ENCODE measurements around the gene VPS26B. TPM values are rescaled to one million over a fixed set of nuclear protein-coding genes. Genes with fewer than 3 reads are reported as not detected.
"Not testable (repeated sequence)": the region's sequence is repeated elsewhere in the genome, so short reads cannot be mapped to it uniquely, and the experiment has no call there.

VPS26B gene
- total and polyA plus RNA-seq, 9 donors = 21.0 to 35.4 (median 30.0) TPM

DNA sequence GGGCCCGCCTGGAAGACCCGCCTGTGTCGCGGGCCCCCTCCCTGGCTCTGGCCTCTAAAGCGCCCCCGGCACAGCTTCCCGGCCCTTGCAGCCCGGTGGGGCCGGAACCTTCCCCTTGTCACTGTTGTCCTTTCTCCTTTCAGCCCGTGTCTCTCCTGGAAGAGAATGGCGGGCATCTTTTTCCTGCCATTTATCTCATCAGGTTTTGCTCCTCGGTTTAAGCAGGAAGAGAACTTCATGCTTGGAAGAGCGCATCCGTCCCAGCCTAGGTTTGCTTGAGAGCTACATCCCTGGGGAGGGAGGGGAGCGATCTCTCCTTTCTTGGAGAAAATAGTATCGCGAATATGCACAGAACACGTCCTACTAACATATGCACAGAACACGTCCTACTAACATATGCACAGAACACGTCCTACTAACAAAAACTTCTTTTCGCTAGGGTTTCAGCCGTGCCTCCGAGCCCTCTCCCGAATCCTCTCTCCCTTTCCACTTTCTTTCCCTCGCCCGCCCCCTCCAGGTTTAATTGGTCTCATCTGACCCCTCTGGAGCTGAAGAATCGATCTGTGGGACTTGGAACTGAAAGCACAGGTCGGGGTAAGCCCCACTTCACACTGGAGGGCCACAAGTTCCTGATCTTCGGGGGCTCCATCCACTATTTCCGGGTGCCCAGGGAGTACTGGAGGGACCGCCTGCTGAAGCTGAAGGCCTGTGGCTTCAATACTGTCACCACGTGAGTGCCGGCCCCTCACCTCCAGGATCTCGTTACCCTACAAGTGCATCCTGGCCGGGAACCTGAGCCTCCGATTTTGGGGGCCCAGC lies 52.9 kb downstream of the VPS26B start:
- no peaks in the 10 kb centered on the region for H3K9me3 ChIP-seq (replicated peaks; ENCODE audit: control insufficient read depth, low read depth, low read length)
- DNase-seq = no peak
- no peak overlapping the region for H3K4me3 ChIP-seq (ENCODE audit: low read length)
- peaks cover 15% of the 10 kb centered on the region for H3K4me1 ChIP-seq (ENCODE audit: control insufficient read depth, insufficient read depth, low read length)
- H3K36me3 ChIP-seq (ENCODE audit: control insufficient read depth, insufficient read depth, low read length) = no peaks in the 10 kb centered on the region
- H3K27ac ChIP-seq (ENCODE audit: low read length) = no peak overlapping the region
- whole genome bisulfite sequencing (ENCODE audit: insufficient coverage) = 5% methylated on average over 29 of the region's 36 CpGs
- H3K27me3 ChIP-seq (ENCODE audit: control insufficient read depth, insufficient read depth, low read length) = peaks cover 60% of the 10 kb centered on the region

DNA sequence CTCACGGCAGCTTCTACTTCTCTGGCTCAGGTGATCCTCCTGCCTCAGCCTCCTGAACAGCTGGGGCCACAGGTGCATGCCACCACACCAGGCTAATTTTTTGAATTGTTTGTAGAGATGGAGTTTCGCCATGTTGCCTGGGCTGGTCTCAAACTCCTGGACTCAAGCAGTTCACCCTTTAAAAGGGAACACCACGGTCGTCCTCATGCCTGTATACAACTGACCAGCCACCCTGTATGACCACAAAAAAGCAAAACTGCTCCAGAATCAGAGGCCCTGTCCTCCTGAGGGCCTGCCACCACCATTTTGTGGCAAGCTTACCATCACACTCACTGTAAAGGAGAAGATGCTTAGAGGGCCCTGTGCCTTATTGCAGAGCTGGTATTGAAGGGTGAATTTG lies 53.9 kb downstream of the VPS26B start:
- Histone ChIP-seq H3K4me1 (ENCODE audit: control insufficient read depth, insufficient read depth, low read length) (peaks cover 15% of the 10 kb centered on the region), H3K27ac (ENCODE audit: low read length) (no peak overlapping the region), H3K36me3 (ENCODE audit: control insufficient read depth, insufficient read depth, low read length) (no peaks in the 10 kb centered on the region), H3K4me3 (ENCODE audit: low read length) (no peak overlapping the region), H3K9me3 (replicated peaks; ENCODE audit: control insufficient read depth, low read depth, low read length) (no peaks in the 10 kb centered on the region), H3K27me3 (ENCODE audit: control insufficient read depth, insufficient read depth, low read length) (peaks cover 55% of the 10 kb centered on the region)
- no peak for DNase-seq
- no CpG with 5 or more reads among the region's 4 CpGs for WGBS (ENCODE audit: insufficient coverage)

DNA sequence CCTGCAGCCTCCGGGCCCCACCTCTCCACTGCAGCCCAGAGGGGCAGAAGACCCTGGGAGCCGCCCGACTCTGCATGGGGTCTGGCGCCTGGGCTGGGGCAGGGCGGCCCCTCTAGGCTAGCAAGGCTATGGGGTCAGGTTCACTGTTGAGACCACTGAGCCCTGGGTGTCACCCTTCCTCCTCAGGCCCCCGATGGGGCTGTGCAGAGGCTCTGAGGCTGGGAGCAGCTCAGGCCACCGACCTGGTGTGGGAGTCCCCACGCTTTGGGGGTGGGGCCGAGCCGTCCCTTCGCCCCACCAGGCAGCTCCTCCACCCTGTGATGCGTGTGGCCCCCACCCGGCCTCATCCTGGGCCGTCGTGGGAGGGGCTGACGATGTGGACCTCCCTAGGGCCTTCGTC lies 57.2 kb downstream of the VPS26B start:
- WGBS (ENCODE audit: insufficient coverage) = no CpG with 5 or more reads among the region's 17 CpGs
- not testable (repeated sequence) for DNase-seq; H3K27ac ChIP-seq (ENCODE audit: low read length); H3K9me3 ChIP-seq (replicated peaks; ENCODE audit: control insufficient read depth, low read depth, low read length); H3K4me1 ChIP-seq (ENCODE audit: control insufficient read depth, insufficient read depth, low read length); H3K4me3 ChIP-seq (ENCODE audit: low read length); H3K36me3 ChIP-seq (ENCODE audit: control insufficient read depth, insufficient read depth, low read length)
- peaks cover 36% of the 10 kb centered on the region for H3K27me3 ChIP-seq (ENCODE audit: control insufficient read depth, insufficient read depth, low read length)

DNA sequence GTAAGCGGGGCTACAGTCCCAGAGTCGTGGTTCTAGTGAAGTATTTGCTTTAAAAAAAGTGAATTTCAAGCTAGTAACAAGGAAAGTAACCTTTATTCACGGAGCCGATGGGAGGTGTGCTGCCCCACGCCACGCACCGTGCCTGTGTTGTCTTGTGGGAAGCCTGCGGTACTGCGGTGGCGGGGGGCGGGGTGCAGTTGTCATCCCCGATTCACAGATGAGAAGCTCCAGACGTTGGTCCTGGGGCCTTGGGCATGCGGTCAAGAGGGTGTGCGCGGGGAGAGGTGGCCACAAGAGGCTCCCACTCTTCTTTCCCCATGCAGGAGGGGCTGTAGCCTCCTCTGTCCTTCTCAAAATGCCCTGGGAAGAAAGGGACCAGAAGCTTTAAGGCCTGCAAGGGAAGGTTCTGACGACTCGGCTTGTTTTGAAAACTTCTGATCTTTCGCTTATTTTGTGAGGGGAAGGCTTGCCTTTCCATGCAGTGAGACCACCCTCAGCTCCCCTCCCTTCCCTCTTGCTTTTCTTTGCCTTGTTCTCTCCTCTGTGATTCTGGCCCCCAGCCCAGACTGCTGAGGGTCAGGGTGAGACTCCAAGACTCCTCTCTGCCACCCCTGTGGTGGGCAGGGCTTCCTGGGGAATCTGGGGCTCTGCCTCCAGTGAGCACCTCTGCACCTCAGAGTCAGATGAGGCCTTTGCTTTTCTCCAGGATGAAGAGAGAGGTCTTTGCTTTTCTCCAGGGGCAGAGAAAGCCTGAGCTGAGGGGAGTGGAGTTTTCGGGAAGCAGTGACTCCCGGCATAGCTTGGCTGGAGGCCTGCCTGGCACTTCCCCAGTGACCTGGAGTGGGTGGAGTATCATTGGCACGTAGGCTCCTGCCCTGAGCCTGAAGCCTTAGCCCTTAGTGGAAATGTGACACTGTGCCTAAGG lies 57.9 kb downstream of the VPS26B start:
- DNase-seq = no peak
- H3K4me1 ChIP-seq (ENCODE audit: control insufficient read depth, insufficient read depth, low read length) = no peaks in the 10 kb centered on the region
- no peaks in the 10 kb centered on the region for H3K36me3 ChIP-seq (ENCODE audit: control insufficient read depth, insufficient read depth, low read length)
- WGBS (ENCODE audit: insufficient coverage) = 84% methylated on average over 16 of the region's 22 CpGs
- peaks cover 28% of the 10 kb centered on the region for H3K27me3 ChIP-seq (ENCODE audit: control insufficient read depth, insufficient read depth, low read length)
- H3K27ac ChIP-seq (ENCODE audit: low read length) = no peak overlapping the region
- no peak overlapping the region for H3K4me3 ChIP-seq (ENCODE audit: low read length)
- H3K9me3 ChIP-seq (replicated peaks; ENCODE audit: control insufficient read depth, low read depth, low read length) = no peaks in the 10 kb centered on the region

DNA sequence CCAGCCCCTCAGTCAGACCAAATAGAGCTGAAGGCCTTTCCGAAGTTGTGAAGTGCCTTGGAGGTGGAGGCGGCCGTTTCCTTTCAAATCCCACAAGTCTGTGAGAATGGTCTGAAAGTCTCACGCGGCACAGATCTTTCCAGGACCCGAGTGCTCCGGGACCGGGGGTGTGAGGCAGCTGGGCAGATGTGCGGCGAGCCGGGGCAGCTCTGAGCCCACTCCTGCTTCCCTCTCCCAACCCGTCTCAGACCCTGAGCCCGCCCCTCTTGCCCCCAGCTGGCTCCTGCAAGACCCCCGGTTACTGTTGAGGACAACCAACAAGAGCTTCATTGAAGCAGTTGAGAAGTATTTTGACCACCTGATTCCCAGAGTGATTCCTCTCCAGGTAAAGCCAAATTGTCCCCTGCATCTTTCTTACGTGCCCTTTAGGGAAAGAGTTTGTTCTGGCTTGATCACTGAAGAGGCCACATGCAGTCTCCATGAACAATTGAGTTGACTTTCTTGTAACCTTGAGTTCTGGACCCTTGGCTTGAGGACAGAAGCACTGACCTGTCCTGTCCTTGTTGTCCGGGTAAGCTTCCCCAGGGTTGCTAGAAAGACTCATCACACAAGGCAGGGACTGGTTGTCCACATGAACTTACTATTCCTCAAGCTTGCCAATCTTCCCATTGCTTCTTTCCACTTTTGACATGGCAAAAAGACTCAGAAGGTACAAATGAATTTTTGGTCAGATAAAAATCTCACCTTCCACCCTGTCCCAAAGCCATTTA lies 59.2 kb downstream of the VPS26B start:
- no peaks in the 10 kb centered on the region for H3K9me3 ChIP-seq (replicated peaks; ENCODE audit: control insufficient read depth, low read depth, low read length)
- peaks cover 16% of the 10 kb centered on the region for H3K27me3 ChIP-seq (ENCODE audit: control insufficient read depth, insufficient read depth, low read length)
- WGBS (ENCODE audit: insufficient coverage) = 64% methylated on average over 16 of the region's 16 CpGs
- no peaks in the 10 kb centered on the region for H3K4me1 ChIP-seq (ENCODE audit: control insufficient read depth, insufficient read depth, low read length)
- no peak overlapping the region for H3K27ac ChIP-seq (ENCODE audit: low read length)
- no peak for DNase-seq
- no peak overlapping the region for H3K4me3 ChIP-seq (ENCODE audit: low read length)
- no peaks in the 10 kb centered on the region for H3K36me3 ChIP-seq (ENCODE audit: control insufficient read depth, insufficient read depth, low read length)

DNA sequence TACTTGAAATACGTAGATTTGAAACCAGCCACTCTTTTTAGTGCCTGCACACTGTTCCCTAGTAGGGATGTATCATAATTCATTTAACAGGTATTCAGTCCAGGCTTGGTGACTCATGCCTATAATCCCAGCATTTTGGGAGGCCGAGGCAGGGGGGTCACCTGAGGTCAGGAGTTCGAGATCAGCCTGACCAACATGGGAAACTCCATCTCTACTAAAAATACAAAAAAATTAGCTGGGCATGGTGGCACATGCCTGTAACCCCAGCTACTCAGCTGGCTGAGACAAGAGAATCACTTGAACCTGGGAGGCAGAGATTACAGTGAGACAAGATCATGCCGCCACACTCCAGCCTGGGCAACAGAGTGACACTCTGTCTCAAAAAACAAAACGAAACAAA lies 59.9 kb downstream of the VPS26B start:
- H3K27me3 ChIP-seq (ENCODE audit: control insufficient read depth, insufficient read depth, low read length) = peaks cover 14% of the 10 kb centered on the region
- not testable (repeated sequence) for H3K4me1 ChIP-seq (ENCODE audit: control insufficient read depth, insufficient read depth, low read length); DNase-seq; H3K36me3 ChIP-seq (ENCODE audit: control insufficient read depth, insufficient read depth, low read length); H3K4me3 ChIP-seq (ENCODE audit: low read length); H3K9me3 ChIP-seq (replicated peaks; ENCODE audit: control insufficient read depth, low read depth, low read length); H3K27ac ChIP-seq (ENCODE audit: low read length)
- no CpG with 5 or more reads among the region's 5 CpGs for WGBS (ENCODE audit: insufficient coverage)

DNA sequence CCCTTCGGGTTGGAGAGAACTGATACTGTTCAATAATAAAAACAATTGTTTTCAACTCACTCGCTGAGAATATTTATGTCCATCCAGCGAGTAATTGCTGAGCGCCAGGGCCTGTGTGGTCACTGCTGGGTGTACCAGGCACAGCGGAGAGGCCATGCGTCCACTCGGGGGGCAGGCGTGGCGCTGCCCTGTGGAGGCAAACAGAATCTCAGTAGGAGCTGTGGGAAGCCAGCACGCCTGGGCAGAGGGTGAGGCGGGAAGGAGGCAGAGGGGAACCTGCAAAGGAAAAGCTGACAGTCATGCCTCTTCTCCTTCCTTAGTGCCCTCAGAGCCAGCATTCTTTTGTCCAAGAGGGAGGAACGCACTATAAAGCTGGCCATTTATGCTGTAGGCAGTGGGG lies 63.1 kb downstream of the VPS26B start:
- Histone ChIP-seq H3K27me3 (ENCODE audit: control insufficient read depth, insufficient read depth, low read length) (peaks cover 9% of the 10 kb centered on the region), H3K9me3 (replicated peaks; ENCODE audit: control insufficient read depth, low read depth, low read length) (no peaks in the 10 kb centered on the region), H3K27ac (ENCODE audit: low read length) (no peak overlapping the region), H3K4me3 (ENCODE audit: low read length) (no peak overlapping the region), H3K36me3 (ENCODE audit: control insufficient read depth, insufficient read depth, low read length) (no peaks in the 10 kb centered on the region), H3K4me1 (ENCODE audit: control insufficient read depth, insufficient read depth, low read length) (peaks cover 4% of the 10 kb centered on the region)
- no peak for DNase-seq
- WGBS (ENCODE audit: insufficient coverage) = 94% methylated on average over 8 of the region's 12 CpGs

DNA sequence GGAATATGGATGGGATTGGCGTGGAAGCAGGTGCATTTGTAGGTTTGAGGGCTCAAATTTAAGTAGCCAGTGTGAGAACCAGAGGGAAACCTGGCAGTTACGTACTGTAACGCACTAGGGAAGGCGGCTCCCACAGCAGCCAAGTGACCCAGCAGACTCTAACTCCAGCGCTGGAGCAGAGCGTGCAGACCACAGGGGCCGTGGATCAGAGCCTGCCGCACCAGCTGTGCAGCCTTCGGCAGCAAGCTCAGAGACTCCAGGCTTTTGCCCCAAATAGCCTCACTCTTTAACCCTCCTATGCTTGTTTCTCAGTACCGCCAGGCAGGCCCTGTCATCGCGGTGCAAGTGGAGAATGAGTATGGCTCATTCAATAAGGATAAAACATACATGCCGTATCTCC lies 64.0 kb downstream of the VPS26B start:
- peaks cover 4% of the 10 kb centered on the region for H3K27me3 ChIP-seq (ENCODE audit: control insufficient read depth, insufficient read depth, low read length)
- no peak overlapping the region for H3K4me3 ChIP-seq (ENCODE audit: low read length)
- no peaks in the 10 kb centered on the region for H3K36me3 ChIP-seq (ENCODE audit: control insufficient read depth, insufficient read depth, low read length)
- 94% methylated on average over 11 of the region's 13 CpGs for WGBS (ENCODE audit: insufficient coverage)
- DNase-seq = no peak
- peaks cover 4% of the 10 kb centered on the region for H3K4me1 ChIP-seq (ENCODE audit: control insufficient read depth, insufficient read depth, low read length)
- no peak overlapping the region for H3K27ac ChIP-seq (ENCODE audit: low read length)
- no peaks in the 10 kb centered on the region for H3K9me3 ChIP-seq (replicated peaks; ENCODE audit: control insufficient read depth, low read depth, low read length)

DNA sequence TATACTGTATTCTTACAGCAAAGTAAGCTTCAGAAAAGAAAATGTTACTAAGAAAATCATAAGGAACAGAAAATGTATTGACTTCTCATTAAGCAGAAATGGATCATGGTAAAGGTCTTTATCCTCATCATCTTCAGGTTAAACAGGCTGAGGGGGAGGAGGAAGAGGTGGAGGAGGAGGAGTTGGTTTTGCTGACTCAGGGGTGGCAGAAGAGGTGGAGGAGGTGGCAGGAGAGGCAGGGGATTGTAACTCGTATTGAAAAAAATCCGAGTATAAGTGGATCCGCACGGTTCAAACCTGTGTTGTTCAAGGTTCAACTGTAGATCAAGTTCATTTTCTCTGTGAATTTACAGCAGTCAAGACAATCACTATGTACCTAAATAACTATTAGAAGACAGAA lies 64.7 kb downstream of the VPS26B start:
- Histone ChIP-seq H3K36me3 (ENCODE audit: control insufficient read depth, insufficient read depth, low read length) (no peaks in the 10 kb centered on the region), H3K4me1 (ENCODE audit: control insufficient read depth, insufficient read depth, low read length) (peaks cover 4% of the 10 kb centered on the region), H3K9me3 (replicated peaks; ENCODE audit: control insufficient read depth, low read depth, low read length) (no peaks in the 10 kb centered on the region), H3K4me3 (ENCODE audit: low read length) (no peak overlapping the region), H3K27ac (ENCODE audit: low read length) (no peak overlapping the region), H3K27me3 (ENCODE audit: control insufficient read depth, insufficient read depth, low read length) (peaks cover 3% of the 10 kb centered on the region)
- no peak for DNase-seq
- 20% methylated on average over 1 of the region's 4 CpGs for WGBS (ENCODE audit: insufficient coverage)

DNA sequence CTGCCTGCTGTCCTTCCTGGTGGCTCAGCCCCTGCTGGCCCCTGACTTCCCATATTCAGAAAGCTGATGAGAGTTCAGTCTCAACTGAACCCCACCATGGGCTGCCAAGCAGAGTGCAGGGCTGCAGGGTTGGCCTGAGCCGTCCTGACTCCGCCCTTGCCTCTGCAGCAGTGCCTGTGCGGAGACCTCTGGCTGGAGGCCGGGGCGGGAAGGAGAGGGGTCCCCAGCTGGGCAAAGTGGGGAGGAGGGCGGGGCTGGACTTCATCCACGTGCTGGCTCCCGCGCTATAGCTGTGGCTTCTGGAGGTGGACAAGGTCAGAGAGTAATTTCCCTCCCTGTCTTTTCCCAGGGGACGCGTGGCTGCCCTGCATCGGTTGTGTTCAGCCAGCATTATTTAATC lies 65.3 kb downstream of the VPS26B start:
- no peak overlapping the region for H3K27ac ChIP-seq (ENCODE audit: low read length)
- WGBS (ENCODE audit: insufficient coverage) = 19% methylated on average over 11 of the region's 12 CpGs
- no peaks in the 10 kb centered on the region for H3K36me3 ChIP-seq (ENCODE audit: control insufficient read depth, insufficient read depth, low read length)
- peaks cover 4% of the 10 kb centered on the region for H3K4me1 ChIP-seq (ENCODE audit: control insufficient read depth, insufficient read depth, low read length)
- peaks cover 3% of the 10 kb centered on the region for H3K27me3 ChIP-seq (ENCODE audit: control insufficient read depth, insufficient read depth, low read length)
- H3K4me3 ChIP-seq (ENCODE audit: low read length) = no peak overlapping the region
- peak; percentile 44 for DNase-seq
- no peaks in the 10 kb centered on the region for H3K9me3 ChIP-seq (replicated peaks; ENCODE audit: control insufficient read depth, low read depth, low read length)
